Measurements from ENCODE around the gene ERVK3-1. TPM values are rescaled to one million over a fixed set of nuclear protein-coding genes. Genes with fewer than 3 reads are reported as not detected.
A peak's percentile ranks its signal among the peaks of the same experiment; 100 is the strongest.

ERVK3-1 gene
- total and polyA plus RNA-seq, 2 of the 13 experiments (the other 11 are each of a cell fraction or from before 2014, with no cell fraction given), result 28.5 to 38.7 TPM

DNA sequence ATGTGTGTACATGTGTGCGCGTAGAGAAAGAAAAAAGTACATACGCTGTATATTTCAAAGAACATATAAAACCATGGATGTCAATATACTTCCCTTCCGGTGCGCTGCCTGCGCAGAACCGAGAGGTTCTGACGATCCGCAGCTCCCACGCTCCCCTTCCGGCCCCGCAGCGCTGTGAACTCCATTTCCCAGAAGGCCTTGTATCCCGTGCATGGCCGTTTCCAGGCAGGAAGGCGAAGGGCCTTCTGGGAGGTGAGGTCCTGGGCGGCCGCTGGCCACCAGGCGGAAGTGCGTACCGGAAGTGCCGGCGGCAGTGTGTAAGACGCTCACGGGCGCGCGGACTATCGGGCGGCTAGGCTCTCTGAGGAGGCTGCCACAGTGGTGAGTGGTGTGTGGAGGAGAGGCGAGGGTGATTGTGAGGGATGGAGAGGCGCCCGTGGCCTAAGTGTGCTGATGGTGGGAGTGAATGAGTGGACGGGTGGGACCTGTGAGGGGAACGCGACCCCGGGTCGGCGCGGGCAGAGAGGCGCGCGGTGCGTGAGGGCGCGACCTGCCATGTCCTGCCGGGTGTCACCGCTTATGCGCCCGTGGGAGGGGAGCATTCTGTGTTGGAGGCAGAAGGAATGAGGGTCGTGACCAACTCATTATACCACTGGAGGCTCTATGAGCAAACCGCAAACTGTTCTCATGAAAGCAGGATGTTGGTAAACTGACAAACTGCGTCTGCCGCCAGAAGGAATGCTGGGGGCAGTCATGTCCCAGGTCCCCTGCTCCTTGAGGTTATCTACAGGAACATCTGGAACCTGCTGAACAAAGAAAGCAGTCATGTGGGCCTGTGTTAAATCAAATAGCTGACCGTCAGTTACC, at the start of gene ERVK3-1 (continued):
- peak; percentile 49; the same call in 1 of the 2 replicates for TF ChIP-seq ZNF138 (CRISPR knock-in tag; IDR thresholded peaks at IDR 0.05; ENCODE audit: low read depth)
- TF ChIP-seq YEATS2 (CRISPR knock-in tag; IDR thresholded peaks at IDR 0.05; ENCODE audit: borderline replicate concordance), result peak; percentile 92
- no peak for TF ChIP-seq HOXA7 (CRISPR knock-in tag; IDR thresholded peaks at IDR 0.05)
- TF ChIP-seq ZNF672 (CRISPR knock-in tag; IDR thresholded peaks at IDR 0.05), result no peak
- TF ChIP-seq ZSCAN25 (CRISPR knock-in tag; IDR thresholded peaks at IDR 0.05), result no peak
- peak; percentile 15; the same call in 1 of the 2 replicates for TF ChIP-seq RFXAP (CRISPR knock-in tag; IDR thresholded peaks at IDR 0.05; ENCODE audit: borderline replicate concordance)
- TF ChIP-seq, protein P1, sequence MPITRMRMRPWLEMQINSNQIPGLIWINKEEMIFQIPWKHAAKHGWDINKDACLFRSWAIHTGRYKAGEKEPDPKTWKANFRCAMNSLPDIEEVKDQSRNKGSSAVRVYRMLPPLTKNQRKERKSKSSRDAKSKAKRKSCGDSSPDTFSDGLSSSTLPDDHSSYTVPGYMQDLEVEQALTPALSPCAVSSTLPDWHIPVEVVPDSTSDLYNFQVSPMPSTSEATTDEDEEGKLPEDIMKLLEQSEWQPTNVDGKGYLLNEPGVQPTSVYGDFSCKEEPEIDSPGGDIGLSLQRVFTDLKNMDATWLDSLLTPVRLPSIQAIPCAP (CRISPR knock-in tag; IDR thresholded peaks at IDR 0.05; ENCODE audit: low read depth), result no peak
- TF ChIP-seq SMARCC2 (IDR thresholded peaks at IDR 0.05), result no peak
- no peak for TF ChIP-seq ZNF431 (CRISPR knock-in tag; IDR thresholded peaks at IDR 0.05; ENCODE audit: borderline replicate concordance, low read depth)
- TF ChIP-seq, protein P2, sequence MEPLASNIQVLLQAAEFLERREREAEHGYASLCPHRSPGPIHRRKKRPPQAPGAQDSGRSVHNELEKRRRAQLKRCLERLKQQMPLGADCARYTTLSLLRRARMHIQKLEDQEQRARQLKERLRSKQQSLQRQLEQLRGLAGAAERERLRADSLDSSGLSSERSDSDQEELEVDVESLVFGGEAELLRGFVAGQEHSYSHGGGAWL (CRISPR knock-in tag; IDR thresholded peaks at IDR 0.05), result peak; percentile 88; the same call in 1 of the 2 replicates
- peak; percentile 60; the same call in 1 of the 2 replicates for TF ChIP-seq IRX3 (CRISPR knock-in tag; IDR thresholded peaks at IDR 0.05; ENCODE audit: borderline replicate concordance, low read depth)
- TF ChIP-seq, protein P3, sequence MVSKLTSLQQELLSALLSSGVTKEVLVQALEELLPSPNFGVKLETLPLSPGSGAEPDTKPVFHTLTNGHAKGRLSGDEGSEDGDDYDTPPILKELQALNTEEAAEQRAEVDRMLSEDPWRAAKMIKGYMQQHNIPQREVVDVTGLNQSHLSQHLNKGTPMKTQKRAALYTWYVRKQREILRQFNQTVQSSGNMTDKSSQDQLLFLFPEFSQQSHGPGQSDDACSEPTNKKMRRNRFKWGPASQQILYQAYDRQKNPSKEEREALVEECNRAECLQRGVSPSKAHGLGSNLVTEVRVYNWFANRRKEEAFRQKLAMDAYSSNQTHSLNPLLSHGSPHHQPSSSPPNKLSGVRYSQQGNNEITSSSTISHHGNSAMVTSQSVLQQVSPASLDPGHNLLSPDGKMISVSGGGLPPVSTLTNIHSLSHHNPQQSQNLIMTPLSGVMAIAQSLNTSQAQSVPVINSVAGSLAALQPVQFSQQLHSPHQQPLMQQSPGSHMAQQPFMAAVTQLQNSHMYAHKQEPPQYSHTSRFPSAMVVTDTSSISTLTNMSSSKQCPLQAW (CRISPR knock-in tag; IDR thresholded peaks at IDR 0.05), result peak; percentile 68
- TF ChIP-seq NONO (IDR thresholded peaks at IDR 0.05), result no peak
- TF ChIP-seq NONO (CRISPR knock-in tag; conservative IDR thresholded peaks at IDR 0.05), result peak; percentile 91
- TF ChIP-seq ZNF546 (CRISPR knock-in tag; conservative IDR thresholded peaks at IDR 0.05), result peak; percentile 72; the same call in 1 of the 2 replicates
- TF ChIP-seq, protein P4, sequence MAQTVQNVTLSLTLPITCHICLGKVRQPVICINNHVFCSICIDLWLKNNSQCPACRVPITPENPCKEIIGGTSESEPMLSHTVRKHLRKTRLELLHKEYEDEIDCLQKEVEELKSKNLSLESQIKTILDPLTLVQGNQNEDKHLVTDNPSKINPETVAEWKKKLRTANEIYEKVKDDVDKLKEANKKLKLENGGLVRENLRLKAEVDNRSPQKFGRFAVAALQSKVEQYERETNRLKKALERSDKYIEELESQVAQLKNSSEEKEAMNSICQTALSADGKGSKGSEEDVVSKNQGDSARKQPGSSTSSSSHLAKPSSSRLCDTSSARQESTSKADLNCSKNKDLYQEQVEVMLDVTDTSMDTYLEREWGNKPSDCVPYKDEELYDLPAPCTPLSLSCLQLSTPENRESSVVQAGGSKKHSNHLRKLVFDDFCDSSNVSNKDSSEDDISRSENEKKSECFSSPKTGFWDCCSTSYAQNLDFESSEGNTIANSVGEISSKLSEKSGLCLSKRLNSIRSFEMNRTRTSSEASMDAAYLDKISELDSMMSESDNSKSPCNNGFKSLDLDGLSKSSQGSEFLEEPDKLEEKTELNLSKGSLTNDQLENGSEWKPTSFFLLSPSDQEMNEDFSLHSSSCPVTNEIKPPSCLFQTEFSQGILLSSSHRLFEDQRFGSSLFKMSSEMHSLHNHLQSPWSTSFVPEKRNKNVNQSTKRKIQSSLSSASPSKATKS (CRISPR knock-in tag; IDR thresholded peaks at IDR 0.05), result no peak
- TF ChIP-seq KAT7 (CRISPR knock-in tag; IDR thresholded peaks at IDR 0.05; ENCODE audit: borderline replicate concordance), result peak; percentile 81; the same call in 1 of the 2 replicates
- TF ChIP-seq, protein P5, sequence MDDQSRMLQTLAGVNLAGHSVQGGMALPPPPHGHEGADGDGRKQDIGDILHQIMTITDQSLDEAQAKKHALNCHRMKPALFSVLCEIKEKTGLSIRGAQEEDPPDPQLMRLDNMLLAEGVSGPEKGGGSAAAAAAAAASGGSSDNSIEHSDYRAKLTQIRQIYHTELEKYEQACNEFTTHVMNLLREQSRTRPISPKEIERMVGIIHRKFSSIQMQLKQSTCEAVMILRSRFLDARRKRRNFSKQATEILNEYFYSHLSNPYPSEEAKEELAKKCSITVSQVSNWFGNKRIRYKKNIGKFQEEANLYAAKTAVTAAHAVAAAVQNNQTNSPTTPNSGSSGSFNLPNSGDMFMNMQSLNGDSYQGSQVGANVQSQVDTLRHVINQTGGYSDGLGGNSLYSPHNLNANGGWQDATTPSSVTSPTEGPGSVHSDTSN (CRISPR knock-in tag; IDR thresholded peaks at IDR 0.05; ENCODE audit: borderline replicate concordance), result no peak
- TF ChIP-seq ZKSCAN5 (CRISPR knock-in tag; IDR thresholded peaks at IDR 0.05), result no peak
